HG03460 (cell line): Measurements from ENCODE around the gene NTM.

Experiments
- ATAC-seq: cut with Tn5 transposase; IDR thresholded peaks from one replicate; pipeline ENCODE4 v1.9.1; 2021; ENCODE audit not compliant: unreplicated experiment

NTM gene

GRCh38 chr11:132211479-132211878, 841.1 kb downstream of the NTM start:
- ATAC-seq: no peak

- ATAC-seq: no peak
These were observed 847.4 kb downstream of the NTM start for GRCh38 chr11:132217856-132218255.

- ATAC-seq: no peak
These were observed 850.1 kb downstream of the NTM start for GRCh38 chr11:132220474-132220873.

- ATAC-seq: no peak
These were observed 851.9 kb downstream of the NTM start for GRCh38 chr11:132222345-132222744.

- no peak for ATAC-seq
These were observed 856.1 kb downstream of the NTM start for GRCh38 chr11:132226522-132226921.

GRCh38 chr11:132228746-132229325, 858.4 kb downstream of the NTM start:
- ATAC-seq: no peak

- no peak for ATAC-seq
These were observed 861.4 kb downstream of the NTM start for GRCh38 chr11:132231656-132232347.

- ATAC-seq: no peak
These were observed 864.5 kb downstream of the NTM start for GRCh38 chr11:132234878-132235277.

- no peak for ATAC-seq
These were observed 867.4 kb downstream of the NTM start for GRCh38 chr11:132237781-132238180.

GRCh38 chr11:132238331-132238866, 868.0 kb downstream of the NTM start:
- ATAC-seq: no peak

- no peak for ATAC-seq
These were observed 870.0 kb downstream of the NTM start for GRCh38 chr11:132240374-132240773.

GRCh38 chr11:132242632-132243031, 872.2 kb downstream of the NTM start:
- no peak for ATAC-seq

GRCh38 chr11:132244846-132245245, 874.4 kb downstream of the NTM start:
- no peak for ATAC-seq

GRCh38 chr11:132245403-132246385, 875.3 kb downstream of the NTM start:
- ATAC-seq: no peak

- no peak for ATAC-seq
These were observed 878.2 kb downstream of the NTM start for GRCh38 chr11:132248580-132248979.

- no peak for ATAC-seq
These were observed 878.8 kb downstream of the NTM start for GRCh38 chr11:132249256-132249655.

GRCh38 chr11:132251061-132251460, 880.6 kb downstream of the NTM start:
- no peak for ATAC-seq

GRCh38 chr11:132253469-132254264, 883.3 kb downstream of the NTM start:
- no peak for ATAC-seq

GRCh38 chr11:132254906-132255305, 884.5 kb downstream of the NTM start:
- ATAC-seq: no peak

- no peak for ATAC-seq
These were observed 886.3 kb downstream of the NTM start for GRCh38 chr11:132256528-132257279.
